HepG2 (cell line): Measurements from ENCODE around the gene ZNF488. TPM values are rescaled to one million over a fixed set of nuclear protein-coding genes. Genes with fewer than 3 reads are reported as not detected.

Source experiments
- CBFB ChIP-seq: sonication (generic); formaldehyde crosslinking; IDR thresholded peaks from 2 replicates; pipeline ENCODE4 v1.4.0; 2020; ENCODE audit warnings: missing genetic modification reagents
- HNRNPUL1 ChIP-seq: fragments of 200-400 bp; formaldehyde crosslinking; IDR thresholded peaks from 2 replicates; pipeline ENCODE4 v1.6.1; 2017; ENCODE audit warnings: low read depth, mild to moderate bottlenecking, low read length, moderate library complexity
- PRMT3 ChIP-seq: sonication (generic); formaldehyde crosslinking; IDR thresholded peaks from 2 replicates; pipeline ENCODE4 v1.8.1; 2022; ENCODE audit warnings: low read depth, mild to moderate bottlenecking, moderate library complexity, missing genetic modification reagents, borderline replicate concordance
- SOX5 ChIP-seq: IDR thresholded peaks from 2 replicates; pipeline ENCODE4 v1.6.1; 2016; ENCODE audit warnings: borderline replicate concordance
- ZNF274 ChIP-seq: sonication (generic); formaldehyde crosslinking; IDR thresholded peaks from 2 replicates; pipeline ENCODE4 v1.5.1; 2020; ENCODE audit warnings: mild to moderate bottlenecking, missing genetic modification reagents
- ZNF333 ChIP-seq: sonication (generic); formaldehyde crosslinking; IDR thresholded peaks from 2 replicates; pipeline ENCODE4 v1.4.0; 2020; ENCODE audit warnings: mild to moderate bottlenecking, missing genetic modification reagents, borderline replicate concordance
- ZNF468 ChIP-seq: sonication (generic); formaldehyde crosslinking; IDR thresholded peaks from 2 replicates; pipeline ENCODE4 v1.8.0; 2022; ENCODE audit warnings: mild to moderate bottlenecking, moderate library complexity, missing genetic modification reagents
- ZNF552 ChIP-seq: sonication (generic); formaldehyde crosslinking; IDR thresholded peaks from 2 replicates; pipeline ENCODE4 v1.9.0; 2022; ENCODE audit warnings: missing genetic modification reagents, mild to moderate bottlenecking, borderline replicate concordance
- ZNF619 ChIP-seq: sonication (generic); formaldehyde crosslinking; IDR thresholded peaks from 2 replicates; pipeline ENCODE4 v1.4.0; 2020; ENCODE audit warnings: mild to moderate bottlenecking, missing genetic modification reagents
- ZSCAN21 ChIP-seq: sonication (generic); formaldehyde crosslinking; IDR thresholded peaks from 2 replicates; pipeline ENCODE4 v1.8.0; 2022; ENCODE audit warnings: mild to moderate bottlenecking, missing genetic modification reagents, moderate library complexity, borderline replicate concordance
- polyA plus RNA-seq, 8 experiments: library from polyadenylated mRNA; depleted of rRNA in 3 of 8; stranded (reverse) in 7 of 8; unstranded in 1 of 8; fragments of >200 nt; fragmentation: Illumina TruSeq in 4 of 8; extraction: Trizol in 4 of 8; gene quantifications; 2 replicates each; pipeline versions ENCODE4 v1.2.1 to v1.2.3, GENCODE V29; 2011 to 2016; ENCODE audit warnings: low read depth in 4 of 8, missing spikeins in 1 of 8, mixed read lengths in 1 of 8; ENCODE audit not compliant: insufficient read depth in 1 of 8
- total RNA-seq, 5 experiments: library from RNA; depleted of rRNA; stranded (reverse); fragments of >200 nt; fragmentation: Illumina TruSeq; extraction: Trizol; gene quantifications; 2 replicates each; pipeline ENCODE4 v1.2.3, GENCODE V29; 2016; ENCODE audit warnings: low read depth in 1 of 5
- TF ChIP-seq, protein P1 (sequence below), 2 experiments: fragments of 450-650 bp in 1 of 2; sonication (generic) in 1 of 2; formaldehyde crosslinking in 1 of 2; IDR thresholded peaks; 2 replicates each; pipeline versions ENCODE4 v1.6.1 to v1.8.0; 2016 to 2022; ENCODE audit warnings: antibody characterized with exemption in 1 of 2, mild to moderate bottlenecking in 1 of 2, missing genetic modification reagents in 1 of 2
- TF ChIP-seq, protein P2 (sequence below): sonication (generic); formaldehyde crosslinking; IDR thresholded peaks from 2 replicates; pipeline ENCODE4 v1.8.0; 2022; ENCODE audit warnings: missing genetic modification reagents, mild to moderate bottlenecking, borderline replicate concordance
- TF ChIP-seq, protein P3 (sequence below): sonication (generic); formaldehyde crosslinking; IDR thresholded peaks from 2 replicates; pipeline ENCODE4 v1.5.1; 2020; ENCODE audit warnings: mild to moderate bottlenecking, missing genetic modification reagents, moderate library complexity
- TF ChIP-seq, protein P4 (sequence below): sonication (generic); formaldehyde crosslinking; IDR thresholded peaks from 2 replicates; pipeline ENCODE4 v1.5.0; 2020; ENCODE audit warnings: mild to moderate bottlenecking, missing genetic modification reagents

The ZNF488 gene
- total and polyA plus RNA-seq, 2 of the 13 experiments (the other 11 are each of a cell fraction or from before 2014, with no cell fraction given) = 0.13 to 0.15 TPM

DNA sequence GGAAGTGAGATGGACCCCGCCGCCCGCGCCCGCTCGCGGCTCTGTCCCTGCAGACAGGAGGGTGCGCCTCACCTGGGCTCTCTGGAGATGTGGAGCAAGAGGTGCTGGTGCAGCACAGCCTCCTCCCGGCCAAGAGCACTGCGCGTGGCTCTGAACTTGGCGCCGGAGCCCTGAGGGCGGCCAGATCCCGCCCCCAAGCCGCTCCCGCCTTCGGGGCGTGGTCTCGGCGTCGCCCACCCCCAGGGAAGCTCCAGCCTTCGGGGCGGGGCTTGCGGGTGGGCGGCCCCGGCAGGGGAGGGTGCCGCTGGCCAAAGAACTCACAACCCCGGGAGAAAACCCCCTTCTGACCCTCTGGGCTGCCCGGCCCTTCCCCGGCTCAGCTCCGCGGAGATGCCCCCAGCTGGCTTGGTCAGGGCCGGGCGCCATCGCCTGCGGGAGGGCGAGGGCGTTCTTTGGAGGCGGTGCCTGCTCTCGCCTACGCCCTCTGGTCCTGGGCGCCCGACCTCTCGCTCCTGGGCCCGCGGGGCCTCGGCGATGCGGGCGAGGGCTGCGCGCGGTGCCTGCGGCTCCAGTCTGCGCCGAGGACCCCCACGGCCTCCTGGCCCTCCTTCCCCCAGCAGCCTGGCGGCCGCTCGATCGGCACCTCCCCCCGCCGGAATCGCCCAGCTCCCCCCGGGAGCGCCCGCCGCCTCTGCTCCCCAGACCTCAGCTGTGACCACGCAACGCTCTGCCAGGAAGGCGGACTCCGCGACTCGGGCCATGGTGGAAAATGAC lies at the start of gene ZNF488 (continued):
- TF ChIP-seq, protein P1, sequence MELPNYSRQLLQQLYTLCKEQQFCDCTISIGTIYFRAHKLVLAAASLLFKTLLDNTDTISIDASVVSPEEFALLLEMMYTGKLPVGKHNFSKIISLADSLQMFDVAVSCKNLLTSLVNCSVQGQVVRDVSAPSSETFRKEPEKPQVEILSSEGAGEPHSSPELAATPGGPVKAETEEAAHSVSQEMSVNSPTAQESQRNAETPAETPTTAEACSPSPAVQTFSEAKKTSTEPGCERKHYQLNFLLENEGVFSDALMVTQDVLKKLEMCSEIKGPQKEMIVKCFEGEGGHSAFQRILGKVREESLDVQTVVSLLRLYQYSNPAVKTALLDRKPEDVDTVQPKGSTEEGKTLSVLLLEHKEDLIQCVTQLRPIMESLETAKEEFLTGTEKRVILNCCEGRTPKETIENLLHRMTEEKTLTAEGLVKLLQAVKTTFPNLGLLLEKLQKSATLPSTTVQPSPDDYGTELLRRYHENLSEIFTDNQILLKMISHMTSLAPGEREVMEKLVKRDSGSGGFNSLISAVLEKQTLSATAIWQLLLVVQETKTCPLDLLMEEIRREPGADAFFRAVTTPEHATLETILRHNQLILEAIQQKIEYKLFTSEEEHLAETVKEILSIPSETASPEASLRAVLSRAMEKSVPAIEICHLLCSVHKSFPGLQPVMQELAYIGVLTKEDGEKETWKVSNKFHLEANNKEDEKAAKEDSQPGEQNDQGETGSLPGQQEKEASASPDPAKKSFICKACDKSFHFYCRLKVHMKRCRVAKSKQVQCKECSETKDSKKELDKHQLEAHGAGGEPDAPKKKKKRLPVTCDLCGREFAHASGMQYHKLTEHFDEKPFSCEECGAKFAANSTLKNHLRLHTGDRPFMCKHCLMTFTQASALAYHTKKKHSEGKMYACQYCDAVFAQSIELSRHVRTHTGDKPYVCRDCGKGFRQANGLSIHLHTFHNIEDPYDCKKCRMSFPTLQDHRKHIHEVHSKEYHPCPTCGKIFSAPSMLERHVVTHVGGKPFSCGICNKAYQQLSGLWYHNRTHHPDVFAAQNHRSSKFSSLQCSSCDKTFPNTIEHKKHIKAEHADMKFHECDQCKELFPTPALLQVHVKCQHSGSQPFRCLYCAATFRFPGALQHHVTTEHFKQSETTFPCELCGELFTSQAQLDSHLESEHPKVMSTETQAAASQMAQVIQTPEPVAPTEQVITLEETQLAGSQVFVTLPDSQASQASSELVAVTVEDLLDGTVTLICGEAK (IDR thresholded peaks at IDR 0.05) = no peak
- TF ChIP-seq, protein P1 (CRISPR knock-in tag; IDR thresholded peaks at IDR 0.05) = no peak
- 0 out of 2 replicates have a peak, but pooled peaks have one; percentile 25 for TF ChIP-seq ZNF619 (CRISPR knock-in tag)
- TF ChIP-seq, protein P2, sequence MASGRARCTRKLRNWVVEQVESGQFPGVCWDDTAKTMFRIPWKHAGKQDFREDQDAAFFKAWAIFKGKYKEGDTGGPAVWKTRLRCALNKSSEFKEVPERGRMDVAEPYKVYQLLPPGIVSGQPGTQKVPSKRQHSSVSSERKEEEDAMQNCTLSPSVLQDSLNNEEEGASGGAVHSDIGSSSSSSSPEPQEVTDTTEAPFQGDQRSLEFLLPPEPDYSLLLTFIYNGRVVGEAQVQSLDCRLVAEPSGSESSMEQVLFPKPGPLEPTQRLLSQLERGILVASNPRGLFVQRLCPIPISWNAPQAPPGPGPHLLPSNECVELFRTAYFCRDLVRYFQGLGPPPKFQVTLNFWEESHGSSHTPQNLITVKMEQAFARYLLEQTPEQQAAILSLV (CRISPR knock-in tag) = peak; percentile 69; the same call in 1 of the 2 replicates
- TF ChIP-seq HNRNPUL1 = 0 out of 2 replicates have a peak, but pooled peaks have one; percentile 34
- TF ChIP-seq ZSCAN21 = no peak
- TF ChIP-seq, protein P3, sequence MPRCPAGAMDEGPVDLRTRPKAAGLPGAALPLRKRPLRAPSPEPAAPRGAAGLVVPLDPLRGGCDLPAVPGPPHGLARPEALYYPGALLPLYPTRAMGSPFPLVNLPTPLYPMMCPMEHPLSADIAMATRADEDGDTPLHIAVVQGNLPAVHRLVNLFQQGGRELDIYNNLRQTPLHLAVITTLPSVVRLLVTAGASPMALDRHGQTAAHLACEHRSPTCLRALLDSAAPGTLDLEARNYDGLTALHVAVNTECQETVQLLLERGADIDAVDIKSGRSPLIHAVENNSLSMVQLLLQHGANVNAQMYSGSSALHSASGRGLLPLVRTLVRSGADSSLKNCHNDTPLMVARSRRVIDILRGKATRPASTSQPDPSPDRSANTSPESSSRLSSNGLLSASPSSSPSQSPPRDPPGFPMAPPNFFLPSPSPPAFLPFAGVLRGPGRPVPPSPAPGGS = no peak
- no peak for TF ChIP-seq PRMT3 (CRISPR knock-in tag)
- no peak for TF ChIP-seq SOX5 (CRISPR knock-in tag)
- no peak for TF ChIP-seq ZNF468 (CRISPR knock-in tag)
- TF ChIP-seq ZNF552 (CRISPR knock-in tag) = 0 out of 2 replicates have a peak, but pooled peaks have one; percentile 37
- TF ChIP-seq, protein P4, sequence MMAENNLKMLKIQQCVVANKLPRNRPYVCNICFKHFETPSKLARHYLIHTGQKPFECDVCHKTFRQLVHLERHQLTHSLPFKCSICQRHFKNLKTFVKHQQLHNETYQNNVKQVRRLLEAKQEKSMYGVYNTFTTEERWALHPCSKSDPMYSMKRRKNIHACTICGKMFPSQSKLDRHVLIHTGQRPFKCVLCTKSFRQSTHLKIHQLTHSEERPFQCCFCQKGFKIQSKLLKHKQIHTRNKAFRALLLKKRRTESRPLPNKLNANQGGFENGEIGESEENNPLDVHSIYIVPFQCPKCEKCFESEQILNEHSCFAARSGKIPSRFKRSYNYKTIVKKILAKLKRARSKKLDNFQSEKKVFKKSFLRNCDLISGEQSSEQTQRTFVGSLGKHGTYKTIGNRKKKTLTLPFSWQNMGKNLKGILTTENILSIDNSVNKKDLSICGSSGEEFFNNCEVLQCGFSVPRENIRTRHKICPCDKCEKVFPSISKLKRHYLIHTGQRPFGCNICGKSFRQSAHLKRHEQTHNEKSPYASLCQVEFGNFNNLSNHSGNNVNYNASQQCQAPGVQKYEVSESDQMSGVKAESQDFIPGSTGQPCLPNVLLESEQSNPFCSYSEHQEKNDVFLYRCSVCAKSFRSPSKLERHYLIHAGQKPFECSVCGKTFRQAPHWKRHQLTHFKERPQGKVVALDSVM (CRISPR knock-in tag) = no peak
- peak; percentile 79; the same call in 1 of the 2 replicates for TF ChIP-seq ZNF274
- no peak for TF ChIP-seq CBFB (CRISPR knock-in tag)
- no peak for TF ChIP-seq ZNF333
